HG02981 (cell line): ENCODE results near the gene MRPL1.
"Not testable (repeated sequence)": the region's sequence is repeated elsewhere in the genome, so short reads cannot be mapped to it uniquely, and the experiment has no call there.

Experiments
- ATAC-seq: cut with Tn5 transposase; IDR thresholded peaks from one replicate; pipeline ENCODE4 v1.9.1; 2021; ENCODE audit warnings: mild to moderate bottlenecking, moderate library complexity; ENCODE audit not compliant: unreplicated experiment

The MRPL1 gene

DNA sequence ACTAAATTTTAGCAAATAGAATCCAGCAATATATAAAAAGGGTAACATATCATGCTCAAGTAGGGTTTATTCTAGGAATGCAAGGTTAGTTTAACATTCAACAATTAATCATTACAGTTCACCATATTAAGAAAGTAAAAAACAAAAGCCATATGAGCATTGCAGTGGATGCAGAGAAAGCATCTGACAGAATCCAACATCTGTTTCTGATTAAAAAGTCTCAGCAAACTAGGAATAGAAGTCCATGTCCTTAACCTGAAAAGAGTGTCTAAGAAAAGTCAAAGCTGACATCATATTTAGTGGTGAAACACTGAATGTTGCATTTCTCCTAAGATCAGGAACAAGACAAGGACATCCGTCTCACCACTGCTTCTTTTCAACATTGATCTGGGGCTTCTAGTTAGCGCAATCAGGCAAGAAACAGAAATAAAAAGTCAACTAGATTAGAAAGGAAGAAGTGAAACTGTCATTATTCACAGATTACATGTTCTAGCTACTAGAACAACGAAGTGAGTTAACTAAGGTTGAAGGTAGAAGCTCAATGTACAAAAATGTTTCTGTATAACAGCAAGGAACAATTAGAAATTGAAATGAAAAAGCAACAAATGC lies 49.3 kb downstream of the MRPL1 start:
- ATAC-seq = peak; percentile 67

DNA sequence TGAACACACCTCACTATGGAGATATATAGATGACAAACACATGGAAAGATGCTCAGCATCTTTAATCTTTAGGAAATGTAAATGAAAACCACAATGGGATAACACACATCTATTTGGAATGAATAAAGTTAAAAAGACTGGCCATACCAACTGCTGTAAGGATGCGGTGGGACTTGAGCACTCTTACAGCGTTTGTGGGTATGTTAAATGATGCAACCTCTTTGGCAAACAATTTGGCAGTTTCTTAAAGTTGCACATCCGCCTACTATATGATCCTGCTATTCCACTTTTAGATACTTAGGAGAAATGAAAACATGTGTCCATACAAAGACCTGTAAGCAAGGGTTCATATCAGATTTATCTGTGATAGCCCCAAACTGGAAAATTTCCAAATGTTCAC lies 50.7 kb downstream of the MRPL1 start:
- ATAC-seq = no peak

DNA sequence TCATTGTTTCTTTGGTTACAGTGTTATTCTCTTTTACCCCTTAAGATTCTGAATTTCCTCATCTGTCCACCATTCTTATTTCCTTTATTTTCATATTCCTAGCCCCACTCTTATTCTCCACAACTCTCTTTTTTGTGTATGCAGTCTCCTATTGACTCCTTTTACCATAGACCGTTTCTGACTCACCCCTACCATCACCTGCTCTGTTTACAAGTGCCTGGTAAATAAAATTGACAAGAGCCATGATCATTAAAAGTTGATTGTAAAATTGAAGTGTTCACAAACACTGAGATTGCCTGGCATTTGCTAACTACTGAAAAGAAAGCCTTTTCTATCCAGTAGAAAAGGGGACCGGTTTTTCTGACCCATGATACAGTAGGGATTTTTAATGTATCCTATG lies 54.4 kb downstream of the MRPL1 start:
- no peak for ATAC-seq

DNA sequence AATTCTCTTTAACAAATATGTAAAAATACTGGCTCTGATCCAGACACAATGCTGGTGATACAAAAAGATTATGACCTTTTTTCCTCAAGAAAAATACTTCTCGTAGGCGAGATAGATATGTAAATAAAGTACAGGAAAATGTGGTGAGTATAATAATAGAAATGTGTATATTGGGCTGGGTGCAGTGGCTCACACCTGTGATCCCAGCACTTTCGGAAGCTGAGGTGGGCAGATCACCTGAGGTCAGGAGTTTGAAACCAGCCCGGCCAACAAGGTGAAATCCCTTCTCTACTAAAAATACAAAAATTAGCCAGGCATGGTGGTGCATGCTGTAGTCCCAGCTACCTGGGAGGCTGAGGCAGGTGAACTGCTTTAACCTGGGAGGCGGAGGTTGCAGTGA lies 55.0 kb downstream of the MRPL1 start:
- ATAC-seq = no peak

DNA sequence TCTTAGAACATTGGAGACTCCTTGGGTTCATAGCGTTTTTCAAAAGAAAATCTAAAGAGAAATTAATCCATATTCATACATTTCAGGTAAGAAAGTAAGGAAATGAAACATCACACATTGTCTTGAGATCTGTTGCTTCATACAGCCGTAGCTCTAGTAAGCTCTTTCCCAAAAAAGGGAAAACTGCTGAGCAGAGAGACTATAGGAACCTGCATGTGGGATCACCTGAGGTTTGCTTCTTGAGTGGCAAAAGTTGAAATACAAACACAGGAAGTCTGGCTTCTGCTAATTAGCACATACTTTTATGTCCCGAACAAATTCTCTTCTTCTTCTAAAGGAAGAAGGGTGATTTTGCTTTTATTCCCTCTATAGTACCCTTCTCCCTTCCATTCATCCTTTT lies 57.7 kb downstream of the MRPL1 start:
- ATAC-seq = no peak

DNA sequence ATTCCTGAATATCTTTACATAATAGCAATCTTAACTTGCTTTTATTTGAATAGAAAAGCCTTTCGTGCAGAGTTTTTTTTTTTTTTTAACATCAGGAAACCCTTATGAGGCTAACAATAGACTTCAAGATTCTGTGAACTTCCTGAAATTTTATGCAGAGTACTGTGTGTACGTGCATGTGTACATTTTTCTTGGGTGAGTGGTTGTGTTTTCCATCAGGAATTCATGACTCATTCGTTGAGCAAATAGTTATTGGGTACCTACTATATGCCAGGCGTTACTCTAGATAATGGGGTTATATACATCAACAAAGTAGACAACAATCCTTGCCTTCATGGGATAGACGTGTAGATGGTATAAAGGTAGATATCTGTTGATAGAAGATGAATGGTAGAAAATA lies 59.1 kb downstream of the MRPL1 start:
- ATAC-seq = no peak

DNA sequence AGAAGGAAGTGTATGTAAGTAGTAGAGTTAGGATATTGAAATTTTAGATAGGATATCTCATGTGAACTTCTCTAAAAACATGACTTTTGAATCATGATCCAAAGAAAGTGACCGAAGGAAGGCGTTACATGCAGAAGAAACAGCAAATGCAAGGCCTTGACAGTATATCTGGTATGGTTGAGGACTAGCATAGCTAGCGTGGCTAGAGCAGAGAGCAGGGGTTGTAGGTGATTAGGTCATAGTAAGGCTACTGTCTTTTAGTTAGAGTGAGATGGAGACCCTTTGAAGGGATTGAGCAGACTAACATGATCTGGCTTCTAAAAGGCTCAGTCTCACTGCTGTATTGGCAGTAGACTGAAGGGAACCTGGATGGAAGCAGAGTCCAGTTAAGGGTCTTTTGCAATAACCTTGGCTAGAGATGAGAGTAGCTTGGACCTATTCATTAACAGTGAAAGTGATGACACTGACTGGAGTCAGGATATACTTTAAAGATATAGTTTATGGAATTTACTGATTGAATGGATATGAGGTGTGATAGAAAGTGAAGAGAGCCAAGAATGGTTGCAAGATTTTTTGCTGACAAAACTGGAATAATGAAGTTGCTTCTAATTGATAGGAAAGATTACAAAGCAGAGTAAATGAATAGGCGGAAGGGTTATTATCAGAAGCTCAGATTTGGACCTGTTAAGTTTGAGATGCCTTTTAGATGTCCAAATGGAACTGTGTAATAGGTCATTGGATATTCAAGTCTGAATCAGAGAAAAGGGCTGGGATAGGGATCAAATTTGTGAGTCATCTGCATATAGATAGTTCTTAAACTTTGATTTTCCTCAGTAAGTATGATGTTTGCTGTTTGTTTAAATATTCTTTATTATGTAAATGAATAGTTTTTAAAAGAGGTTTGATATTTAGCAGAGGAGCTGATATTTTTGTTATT lies 59.8 kb downstream of the MRPL1 start:
- ATAC-seq = no peak

DNA sequence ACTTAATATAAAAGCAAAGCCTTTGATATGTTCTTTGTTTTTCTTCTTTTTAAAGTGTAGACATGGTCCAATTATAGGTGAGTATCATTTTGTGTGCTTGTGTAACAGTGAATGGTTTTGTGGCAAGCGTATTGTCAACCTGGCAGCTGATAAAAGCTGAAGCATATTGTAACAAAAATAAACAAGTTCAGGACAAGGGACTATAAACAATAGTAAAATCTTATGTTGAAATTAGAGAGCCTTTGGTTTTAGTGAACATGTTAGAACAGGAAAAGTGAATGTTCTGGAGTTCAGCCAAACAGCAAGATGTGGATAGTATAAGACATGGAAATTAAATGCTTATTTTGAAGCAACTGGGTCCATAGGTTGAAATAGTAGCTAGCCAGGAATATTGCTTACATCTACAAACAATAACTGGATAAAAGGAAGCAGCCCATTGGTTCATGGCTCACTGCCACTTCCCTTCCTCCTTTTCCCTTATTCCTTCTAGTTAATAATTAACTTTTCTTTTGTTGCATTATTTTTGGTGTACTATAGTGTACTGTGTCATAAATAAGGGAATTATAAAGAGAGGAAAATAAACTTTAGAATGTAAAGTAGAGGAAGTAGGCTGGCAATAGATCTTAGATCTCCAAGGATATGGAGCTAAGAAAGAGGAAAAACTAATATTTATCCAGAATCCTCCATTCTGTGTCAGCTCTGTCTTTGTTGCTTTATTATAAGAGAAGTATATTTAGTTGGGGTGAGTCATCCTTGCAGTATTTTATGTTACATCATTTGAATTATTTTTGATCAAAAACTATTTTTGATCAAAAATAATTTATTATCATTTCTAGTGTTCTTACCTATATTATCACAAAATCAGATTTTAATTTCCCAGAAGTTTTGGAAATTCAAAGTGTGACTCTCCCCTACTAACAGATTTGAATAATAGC lies 65.6 kb downstream of the MRPL1 start:
- ATAC-seq = no peak

DNA sequence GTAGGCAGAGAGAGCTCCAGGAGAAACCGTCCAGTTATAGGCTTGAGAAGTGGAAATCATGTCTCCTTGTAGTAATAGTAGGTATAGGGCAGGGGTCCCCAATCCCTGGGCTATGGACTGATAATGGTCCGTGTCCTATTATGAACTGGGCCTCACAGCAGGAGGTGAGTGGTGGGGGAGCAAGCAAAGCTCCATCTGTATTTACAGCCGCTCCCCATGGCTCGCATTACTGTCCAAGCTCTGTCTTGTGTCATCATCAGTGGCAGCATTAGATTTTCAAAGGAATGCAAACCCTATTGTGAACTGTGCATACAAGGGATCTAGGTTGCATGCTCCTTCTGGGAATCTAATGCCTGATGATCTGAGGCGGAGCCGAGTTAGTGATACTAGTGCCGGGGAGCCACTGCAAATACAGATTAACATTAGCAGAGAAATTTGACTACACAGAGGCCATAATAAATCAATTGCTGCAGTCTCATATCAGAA lies 67.6 kb downstream of the MRPL1 start:
- ATAC-seq = no peak

DNA sequence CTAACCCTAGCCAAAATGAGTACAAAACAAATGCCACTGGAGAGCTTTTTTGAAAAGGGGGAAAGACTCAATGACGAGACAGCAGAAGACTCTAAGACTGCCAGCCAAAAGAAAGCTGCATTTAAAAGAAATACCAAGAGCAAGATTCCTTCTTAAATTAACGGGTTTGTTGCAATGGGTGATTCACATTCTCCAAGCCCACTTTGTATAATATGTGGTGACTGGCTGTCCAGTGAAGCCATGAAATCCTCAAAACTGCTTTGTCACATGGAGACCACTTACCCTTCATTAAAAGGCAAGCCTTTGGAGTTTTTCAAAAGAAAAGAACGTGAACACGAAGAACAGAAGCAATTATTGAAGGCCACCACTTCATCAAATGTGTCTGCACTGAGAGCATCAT lies 68.2 kb downstream of the MRPL1 start:
- no peak for ATAC-seq

DNA sequence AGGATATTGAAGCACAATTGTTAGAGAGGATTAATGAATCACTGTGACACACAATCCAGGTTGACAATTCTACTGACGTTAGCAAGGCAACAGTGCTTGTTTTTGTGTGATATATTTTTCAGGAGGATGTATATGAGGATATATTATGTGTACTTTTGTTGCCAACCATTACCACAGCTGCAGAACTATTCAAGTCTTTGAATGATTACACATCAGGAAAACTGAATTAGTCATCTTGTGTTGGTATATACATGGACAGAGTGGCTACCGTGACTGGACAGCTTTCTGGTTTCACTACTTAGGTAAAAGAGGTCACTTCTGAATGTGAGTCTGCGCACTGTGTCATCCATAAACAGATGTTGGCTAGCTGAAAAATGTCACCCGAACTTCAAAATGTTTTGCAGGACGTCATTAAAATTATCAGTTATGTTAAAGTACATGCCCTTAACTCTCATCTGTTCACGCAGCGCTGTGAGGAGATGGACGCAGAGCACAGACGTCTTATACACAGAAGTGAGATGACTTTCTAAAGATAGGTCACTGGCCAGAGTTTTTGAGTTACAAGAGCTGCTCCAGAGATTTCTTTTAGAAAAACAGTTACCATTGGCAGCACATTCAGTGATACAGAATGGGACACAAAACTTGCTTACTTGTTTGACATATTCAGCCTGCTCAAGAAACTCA lies 69.0 kb downstream of the MRPL1 start:
- ATAC-seq = no peak

DNA sequence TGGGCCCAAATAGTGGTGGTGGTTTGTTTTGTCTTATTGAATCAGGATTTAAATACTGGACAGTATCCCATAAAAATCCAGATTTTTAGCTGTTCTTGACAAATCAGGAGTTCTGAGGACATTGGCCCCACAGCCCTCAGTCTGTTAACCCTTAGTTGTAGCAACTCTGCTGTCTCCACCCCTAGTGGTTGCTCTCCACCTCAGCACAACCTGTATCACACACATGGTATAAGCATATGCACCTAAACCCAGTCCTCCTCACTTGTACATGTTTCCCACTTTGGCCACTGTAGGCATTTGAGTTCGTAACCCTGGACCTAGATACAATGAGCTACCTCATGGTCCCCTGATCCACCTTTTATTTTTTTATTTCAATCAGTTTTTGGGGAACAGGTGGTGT lies 75.9 kb downstream of the MRPL1 start:
- ATAC-seq = no peak

DNA sequence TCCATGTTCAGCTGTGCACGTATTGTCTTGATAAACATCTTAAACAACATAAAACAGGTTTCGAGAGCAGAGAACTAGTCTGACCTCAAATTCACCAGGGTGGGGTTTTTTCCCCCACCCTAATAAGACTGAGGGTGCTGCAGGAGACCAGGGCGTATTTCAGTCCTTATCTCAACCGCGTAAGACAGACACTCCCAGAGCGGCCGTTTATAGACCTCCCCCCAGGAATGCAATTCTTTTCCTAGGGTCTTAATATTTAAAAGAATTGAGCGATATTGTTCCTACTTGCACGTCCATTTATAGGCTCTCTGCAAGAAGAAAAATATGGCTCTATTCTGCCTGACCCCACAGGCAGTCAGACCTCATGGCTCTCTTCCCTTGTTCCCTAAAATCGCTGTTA lies 83.3 kb downstream of the MRPL1 start:
- ATAC-seq = not testable (repeated sequence)

DNA sequence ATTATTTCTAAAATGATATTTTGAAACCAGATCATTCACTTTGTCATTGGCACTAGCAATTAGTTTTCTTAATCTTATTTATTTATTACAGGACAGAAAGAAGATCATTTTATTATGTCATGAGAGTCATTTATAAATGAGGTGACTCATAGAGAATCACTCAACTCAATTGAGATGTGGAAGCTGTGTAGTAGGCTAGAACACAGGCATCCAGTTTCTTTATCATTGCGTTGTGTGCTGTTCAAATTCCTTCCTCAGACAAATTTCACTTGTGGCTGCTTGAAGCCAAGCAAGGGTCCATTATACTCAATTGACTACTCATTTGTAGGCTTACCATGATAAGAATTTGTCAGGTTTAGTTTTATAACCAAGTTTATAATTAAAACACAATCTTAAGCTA lies 87.6 kb downstream of the MRPL1 start:
- no peak for ATAC-seq

DNA sequence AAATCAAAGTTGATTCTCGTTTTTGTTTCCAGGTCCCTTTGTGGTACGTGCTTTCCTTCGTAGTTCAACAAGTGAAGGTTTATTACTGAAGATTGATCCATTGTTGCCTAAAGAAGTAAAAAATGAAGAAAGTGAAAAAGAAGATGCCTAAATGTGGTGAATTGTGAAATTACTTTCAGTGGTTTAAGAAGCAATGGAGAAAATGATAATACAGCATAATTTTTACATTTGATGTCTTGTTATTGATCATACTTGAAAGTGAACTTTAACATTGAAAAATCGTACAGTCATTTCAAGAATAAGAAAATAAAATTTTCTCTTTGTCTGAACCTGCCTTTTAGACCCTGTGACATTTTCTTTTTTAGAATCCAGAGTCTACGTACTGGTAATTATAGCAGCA lies 89.8 kb downstream of the MRPL1 start:
- ATAC-seq = no peak

DNA sequence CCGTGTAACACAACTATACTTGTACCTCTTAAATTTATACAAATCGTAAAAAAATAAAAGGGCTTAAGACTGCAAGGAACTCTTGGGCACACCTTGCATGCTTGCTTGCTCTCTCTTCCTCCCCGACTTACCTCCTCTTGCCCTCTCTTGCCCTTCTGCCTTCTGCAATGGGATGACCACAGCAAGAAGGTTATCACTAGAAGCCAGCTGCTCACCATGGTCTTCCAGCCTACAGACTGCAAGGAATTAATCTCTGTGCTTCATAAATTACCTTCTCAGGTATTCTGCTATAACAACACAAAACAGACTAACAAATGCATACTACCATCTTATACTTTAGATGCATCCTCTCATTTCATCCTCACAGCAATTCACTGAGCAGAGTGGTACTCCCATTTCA lies 92.1 kb downstream of the MRPL1 start:
- no peak for ATAC-seq

DNA sequence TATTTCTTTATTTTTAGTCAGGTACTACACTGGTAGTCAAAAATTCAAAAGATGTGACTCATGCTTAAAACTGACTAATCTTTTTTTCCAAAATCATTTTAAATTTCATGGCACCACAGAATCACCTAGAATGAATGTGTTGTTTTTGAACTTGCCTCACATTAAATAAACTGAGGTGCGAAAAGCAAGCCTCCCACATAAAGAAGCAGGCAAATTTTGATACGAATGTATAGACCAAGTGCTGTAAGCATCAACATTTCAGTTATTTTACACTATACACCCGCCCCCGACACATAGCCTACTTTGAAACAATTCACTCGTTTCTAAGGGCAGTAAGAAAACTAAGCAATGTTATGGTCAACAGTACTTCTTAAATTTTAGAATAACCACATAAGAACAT lies 94.3 kb downstream of the MRPL1 start:
- no peak for ATAC-seq

DNA sequence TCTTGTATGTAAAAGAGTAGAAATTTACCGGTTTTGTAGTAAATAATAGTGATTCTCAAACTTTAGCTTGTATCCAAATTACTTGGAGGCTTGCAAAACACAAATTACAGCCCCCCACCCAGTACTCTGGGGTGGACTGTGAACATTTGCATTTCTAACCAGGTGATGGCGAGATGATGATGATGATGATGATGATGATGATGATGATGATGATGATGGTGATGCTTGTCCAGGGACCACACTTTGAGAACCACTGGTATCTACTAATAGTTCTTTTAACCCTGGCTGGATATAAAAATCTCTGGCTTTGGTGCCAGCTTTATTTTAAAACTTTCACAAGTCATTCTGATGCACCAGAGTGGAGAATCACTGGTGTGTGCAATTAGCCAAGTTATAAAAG lies 96.3 kb downstream of the MRPL1 start:
- ATAC-seq = no peak

DNA sequence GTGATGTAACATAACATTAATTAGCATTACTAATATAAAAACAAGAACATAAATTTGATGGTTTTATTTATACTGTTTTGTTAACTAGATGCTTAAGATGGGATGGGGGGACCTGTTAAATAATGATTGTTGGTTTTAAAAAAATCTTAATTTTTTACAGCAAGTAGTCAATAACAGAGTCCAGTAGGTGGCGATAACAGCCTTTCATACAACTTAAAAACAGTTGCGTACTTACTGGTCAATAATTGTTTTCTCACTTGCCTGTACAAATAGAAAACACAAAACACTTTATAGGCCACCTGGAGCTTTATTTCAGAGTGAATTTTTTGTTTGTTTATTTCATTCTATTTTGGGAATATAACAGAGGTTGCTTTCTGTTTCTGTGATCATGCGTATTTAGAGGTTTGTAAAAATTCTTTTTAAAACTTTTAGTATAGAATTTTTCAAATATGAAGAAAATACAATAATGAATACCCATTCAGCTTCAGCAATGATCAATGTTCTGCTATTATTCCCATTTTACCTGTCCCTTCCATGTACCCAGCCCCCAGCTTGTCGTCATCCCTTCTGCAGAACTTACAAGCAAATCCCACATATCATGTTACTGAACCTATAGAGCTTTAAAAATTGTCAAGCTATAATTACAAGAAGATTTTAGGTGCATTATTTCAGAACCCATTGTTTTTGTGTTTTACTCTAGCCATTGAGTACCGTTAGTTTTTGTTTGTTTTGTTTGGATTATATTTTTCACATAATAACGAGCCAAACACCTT lies 97.1 kb downstream of the MRPL1 start:
- peak; percentile 64 for ATAC-seq

DNA sequence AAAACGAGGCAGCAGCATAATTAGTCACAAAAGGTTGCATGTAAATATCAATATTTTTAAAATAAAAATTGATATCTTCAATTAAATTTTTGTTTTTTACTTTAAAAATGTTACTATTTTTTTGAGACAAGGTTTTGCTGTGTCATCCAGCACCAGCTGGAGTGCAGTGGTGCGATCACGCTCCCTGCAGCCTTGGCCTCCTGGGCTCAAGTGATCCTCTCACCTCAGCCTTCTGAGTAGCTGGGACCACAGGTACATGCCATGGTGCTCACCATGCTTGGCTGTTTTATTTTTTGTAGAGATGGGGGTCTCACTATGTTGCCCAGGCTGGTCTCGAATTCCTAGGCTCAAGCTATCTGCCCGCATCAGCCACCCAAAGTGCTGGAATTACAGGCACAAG lies 97.7 kb downstream of the MRPL1 start:
- ATAC-seq = no peak
